ENCODE measurements around the gene COL8A1. TPM values are rescaled to one million over a fixed set of nuclear protein-coding genes. Genes with fewer than 3 reads are reported as not detected.
A peak's percentile ranks its signal among the peaks of the same experiment; 100 is the strongest.

Gene COL8A1
- total RNA-seq, 1 donor from 2014 or later, result not detected

- H3K36me3 Mint-ChIP-seq (ENCODE audit: insufficient read depth), result no peaks in the 10 kb centered on the region
- DNase-seq (ENCODE audit: low spot score, unreplicated experiment), result no peak
- H3K9me3 Mint-ChIP-seq (ENCODE audit: low read depth), result no peaks in the 10 kb centered on the region
- H3K27me3 Mint-ChIP-seq, result peaks cover 9% of the 10 kb centered on the region
- H3K4me3 Mint-ChIP-seq (ENCODE audit: low read depth), result no peak overlapping the region
- no peak overlapping the region for H3K27ac Mint-ChIP-seq
- no peaks in the 10 kb centered on the region for H3K4me1 Mint-ChIP-seq (ENCODE audit: low read depth)
- TF ChIP-seq CTCF (IDR thresholded peaks at IDR 0.05; ENCODE audit: unreplicated experiment), result no peak
Measured at GRCh38 chr3:99783011-99783573, 144.7 kb downstream of the COL8A1 start.

- no peaks in the 10 kb centered on the region for H3K9me3 Mint-ChIP-seq (ENCODE audit: low read depth)
- H3K27me3 Mint-ChIP-seq, result peaks cover 9% of the 10 kb centered on the region
Measured at GRCh38 chr3:99789011-99789721, 150.8 kb downstream of the COL8A1 start.

DNA sequence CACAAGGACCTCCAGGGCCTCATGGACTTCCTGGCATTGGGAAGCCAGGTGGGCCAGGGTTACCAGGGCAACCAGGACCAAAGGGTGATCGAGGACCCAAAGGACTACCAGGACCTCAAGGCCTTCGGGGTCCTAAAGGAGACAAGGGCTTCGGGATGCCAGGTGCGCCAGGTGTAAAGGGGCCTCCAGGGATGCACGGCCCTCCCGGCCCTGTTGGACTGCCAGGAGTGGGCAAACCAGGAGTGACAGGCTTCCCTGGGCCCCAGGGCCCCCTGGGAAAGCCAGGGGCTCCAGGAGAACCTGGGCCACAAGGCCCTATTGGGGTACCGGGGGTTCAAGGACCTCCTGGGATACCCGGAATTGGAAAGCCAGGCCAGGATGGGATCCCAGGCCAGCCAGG is 156.1 kb downstream of the COL8A1 start:
- H3K4me3 Mint-ChIP-seq (ENCODE audit: low read depth), result no peak overlapping the region
- H3K4me1 Mint-ChIP-seq (ENCODE audit: low read depth), result no peaks in the 10 kb centered on the region
- H3K27me3 Mint-ChIP-seq, result peaks cover 4% of the 10 kb centered on the region
- TF ChIP-seq CTCF (IDR thresholded peaks at IDR 0.05; ENCODE audit: unreplicated experiment), result no peak
- no peaks in the 10 kb centered on the region for H3K9me3 Mint-ChIP-seq (ENCODE audit: low read depth)
- no peaks in the 10 kb centered on the region for H3K36me3 Mint-ChIP-seq (ENCODE audit: insufficient read depth)
- H3K27ac Mint-ChIP-seq, result no peak overlapping the region
- no peak for DNase-seq (ENCODE audit: low spot score, unreplicated experiment)

More at GRCh38 chr3:99789011-99789721, 150.8 kb downstream of the COL8A1 start:
- Mint-ChIP-seq H3K36me3 (ENCODE audit: insufficient read depth) (no peaks in the 10 kb centered on the region), H3K4me3 (ENCODE audit: low read depth) (no peak overlapping the region), H3K4me1 (ENCODE audit: low read depth) (no peaks in the 10 kb centered on the region), H3K27ac (no peak overlapping the region)
- DNase-seq (ENCODE audit: low spot score, unreplicated experiment), result no peak
- peak; percentile 70 for TF ChIP-seq CTCF (IDR thresholded peaks at IDR 0.05; ENCODE audit: unreplicated experiment)

- Mint-ChIP-seq H3K36me3 (ENCODE audit: insufficient read depth) (no peaks in the 10 kb centered on the region), H3K4me3 (ENCODE audit: low read depth) (no peak overlapping the region), H3K9me3 (ENCODE audit: low read depth) (no peaks in the 10 kb centered on the region), H3K27me3 (peaks cover 2% of the 10 kb centered on the region), H3K27ac (no peak overlapping the region), H3K4me1 (ENCODE audit: low read depth) (no peaks in the 10 kb centered on the region)
- no peak for DNase-seq (ENCODE audit: low spot score, unreplicated experiment)
- TF ChIP-seq CTCF (IDR thresholded peaks at IDR 0.05; ENCODE audit: unreplicated experiment), result no peak
Measured at GRCh38 chr3:99795573-99795972, 157.2 kb downstream of the COL8A1 start.

DNA sequence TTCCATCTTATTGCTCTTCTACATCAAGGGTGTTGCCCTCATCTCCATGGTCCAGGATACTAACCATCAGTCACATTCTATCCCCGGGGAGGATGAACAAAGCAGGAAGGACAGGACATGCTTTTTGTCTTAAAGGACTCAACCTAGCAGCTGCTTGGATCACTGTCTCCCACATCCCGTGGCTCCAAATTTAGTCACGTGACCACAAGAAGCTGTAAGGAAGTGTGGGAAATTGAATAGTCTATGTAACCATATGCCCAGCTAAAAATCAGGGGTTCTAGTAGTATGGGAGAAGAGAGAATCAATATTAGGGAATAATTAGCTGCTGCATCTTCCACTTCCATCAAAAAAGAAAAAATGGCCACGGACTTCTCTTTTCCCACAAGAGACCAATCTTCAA is 161.0 kb downstream of the COL8A1 start:
- no peak for TF ChIP-seq CTCF (IDR thresholded peaks at IDR 0.05; ENCODE audit: unreplicated experiment)
- Mint-ChIP-seq H3K27ac (no peak overlapping the region), H3K4me1 (ENCODE audit: low read depth) (no peaks in the 10 kb centered on the region), H3K4me3 (ENCODE audit: low read depth) (no peak overlapping the region), H3K27me3 (no peaks in the 10 kb centered on the region), H3K9me3 (ENCODE audit: low read depth) (peaks cover 5% of the 10 kb centered on the region), H3K36me3 (ENCODE audit: insufficient read depth) (peaks cover 3% of the 10 kb centered on the region)
- DNase-seq (ENCODE audit: low spot score, unreplicated experiment), result no peak
